HG03045 (cell line): ENCODE results near the gene GPC6.

ENCODE experiments used
- ATAC-seq: cut with Tn5 transposase; IDR thresholded peaks from one replicate; pipeline ENCODE4 v1.9.1; 2021; ENCODE audit warnings: mild to moderate bottlenecking, moderate library complexity; ENCODE audit not compliant: unreplicated experiment

Gene GPC6

GRCh38 chr13:93554514-93554913 lies 327.9 kb downstream of the GPC6 start:
- ATAC-seq = no peak

GRCh38 chr13:93558637-93559036 lies 332.0 kb downstream of the GPC6 start:
- ATAC-seq = no peak

- no peak for ATAC-seq
Observed at GRCh38 chr13:93559718-93560117, 333.1 kb downstream of the GPC6 start.

GRCh38 chr13:93561576-93562225 lies 335.1 kb downstream of the GPC6 start:
- no peak for ATAC-seq

GRCh38 chr13:93562676-93563075 lies 336.1 kb downstream of the GPC6 start:
- ATAC-seq = no peak

- ATAC-seq = no peak
Observed at GRCh38 chr13:93577105-93577504, 350.5 kb downstream of the GPC6 start.

- no peak for ATAC-seq
Observed at GRCh38 chr13:93589788-93590187, 363.2 kb downstream of the GPC6 start.

GRCh38 chr13:93603043-93603442 lies 376.4 kb downstream of the GPC6 start:
- ATAC-seq = no peak

- no peak for ATAC-seq
Observed at GRCh38 chr13:93614776-93615175, 388.2 kb downstream of the GPC6 start.

GRCh38 chr13:93620181-93620765 lies 393.7 kb downstream of the GPC6 start:
- ATAC-seq = no peak

GRCh38 chr13:93621051-93621450 lies 394.4 kb downstream of the GPC6 start:
- no peak for ATAC-seq

GRCh38 chr13:93621966-93622365 lies 395.4 kb downstream of the GPC6 start:
- no peak for ATAC-seq

- no peak for ATAC-seq
Observed at GRCh38 chr13:93624311-93624777, 397.7 kb downstream of the GPC6 start.

- ATAC-seq = no peak
Observed at GRCh38 chr13:93625536-93625935, 398.9 kb downstream of the GPC6 start.

GRCh38 chr13:93628136-93628797 lies 401.7 kb downstream of the GPC6 start:
- ATAC-seq = no peak

GRCh38 chr13:93635616-93636032 lies 409.0 kb downstream of the GPC6 start:
- no peak for ATAC-seq

- no peak for ATAC-seq
Observed at GRCh38 chr13:93637852-93638251, 411.2 kb downstream of the GPC6 start.

GRCh38 chr13:93640452-93640851 lies 413.8 kb downstream of the GPC6 start:
- no peak for ATAC-seq

GRCh38 chr13:93646245-93646644 lies 419.6 kb downstream of the GPC6 start:
- no peak for ATAC-seq

- no peak for ATAC-seq
Observed at GRCh38 chr13:93649496-93649895, 422.9 kb downstream of the GPC6 start.

- no peak for ATAC-seq
Observed at GRCh38 chr13:93653776-93654175, 427.2 kb downstream of the GPC6 start.

GRCh38 chr13:93655154-93655553 lies 428.5 kb downstream of the GPC6 start:
- ATAC-seq = no peak
